Stimulated activated CD8-positive, alpha-beta memory T cell treated with anti-CD3 and anti-CD28 coated beads, Interleukin-12 subunit alpha, Interleukin-12 subunit beta, amount 100 ng/mL, for 1 hour (primary cell): ENCODE results near the gene CD2.
A peak's percentile ranks its signal among the peaks of the same experiment; 100 is the strongest.
"Not testable (repeated sequence)": the region's sequence is repeated elsewhere in the genome, so short reads cannot be mapped to it uniquely, and the experiment has no call there.

Experiments used
- DNase-seq: peaks from one replicate; pipeline ENCODE4 v3.0.0-alpha.2; 2020; ENCODE audit warnings: low read depth

CD2 gene

GRCh38 chr1:116731439-116731838 lies 22.8 kb upstream of the CD2 start:
- DNase-seq: no peak

GRCh38 chr1:116732726-116733125 lies 21.5 kb upstream of the CD2 start:
- DNase-seq: no peak

- no peak for DNase-seq
These were observed 20.5 kb upstream of the CD2 start for GRCh38 chr1:116733476-116734365.

- DNase-seq: no peak
These were observed 19.0 kb upstream of the CD2 start for GRCh38 chr1:116735246-116735645.

GRCh38 chr1:116737020-116737854 lies 17.0 kb upstream of the CD2 start:
- peak; percentile 65 for DNase-seq

GRCh38 chr1:116737855-116738321 lies 16.3 kb upstream of the CD2 start:
- no peak for DNase-seq

- peak; percentile 53 for DNase-seq
These were observed 15.4 kb upstream of the CD2 start for GRCh38 chr1:116738673-116739370.

- DNase-seq: no peak
These were observed 14.7 kb upstream of the CD2 start for GRCh38 chr1:116739371-116740012.

GRCh38 chr1:116740296-116740695 lies 13.9 kb upstream of the CD2 start:
- no peak for DNase-seq

GRCh38 chr1:116740746-116741145 lies 13.5 kb upstream of the CD2 start:
- no peak for DNase-seq

- DNase-seq: no peak
These were observed 12.2 kb upstream of the CD2 start for GRCh38 chr1:116741836-116742565.

- DNase-seq: no peak
These were observed 10.7 kb upstream of the CD2 start for GRCh38 chr1:116743535-116743934.

- no peak for DNase-seq
These were observed 6.0 kb upstream of the CD2 start for GRCh38 chr1:116748272-116748671.

GRCh38 chr1:116751146-116751545 lies 3.1 kb upstream of the CD2 start:
- no peak for DNase-seq

- no peak for DNase-seq
These were observed 2.6 kb upstream of the CD2 start for GRCh38 chr1:116751621-116752020.

GRCh38 chr1:116753312-116753711 lies 918 bp upstream of the CD2 start:
- DNase-seq: no peak

GRCh38 chr1:116755066-116755465 lies 836 bp downstream of the CD2 start:
- DNase-seq: no peak

- no peak for DNase-seq
These were observed 1.5 kb downstream of the CD2 start for GRCh38 chr1:116755681-116756080.

GRCh38 chr1:116756092-116756491 lies 1.9 kb downstream of the CD2 start:
- not testable (repeated sequence) for DNase-seq

GRCh38 chr1:116758456-116758815 lies 4.2 kb downstream of the CD2 start:
- DNase-seq: not testable (repeated sequence)

- no peak for DNase-seq
These were observed 5.4 kb downstream of the CD2 start for GRCh38 chr1:116759636-116760035.
